Calu3 (cell line): ENCODE measurements around the gene CCND2. TPM values are rescaled to one million over a fixed set of nuclear protein-coding genes. Genes with fewer than 3 reads are reported as not detected.

ENCODE experiments used
- BruUV-seq: library from RNA; stranded (reverse); fragments of 400-500 nt; replicated peaks from 2 replicates; lab custom pipeline; 2021; lab: Mats Ljungman, UMichigan
- CTCF ChIA-PET: fragments of 300-600 bp; sonication (Branson Sonifier 250); formaldehyde crosslinking; loops from one replicate; lab custom pipeline; 2022; ENCODE audit warnings: antibody characterized with exemption; lab: Charles Lee
- DNase-seq: peaks from one replicate; pipeline ENCODE4 v3.0.0; 2022
- H3K27ac Mint-ChIP-seq: one replicate; pipeline ENCODE4 v1.8.0; 2022; ENCODE audit warnings: mixed read lengths; ENCODE audit not compliant: unreplicated experiment
- H3K27me3 Mint-ChIP-seq: one replicate; pipeline ENCODE4 v1.8.0; 2022; ENCODE audit warnings: mixed read lengths; ENCODE audit not compliant: unreplicated experiment
- H3K36me3 Mint-ChIP-seq: one replicate; pipeline ENCODE4 v1.8.0; 2022; ENCODE audit warnings: mild to moderate bottlenecking, moderate library complexity, mixed read lengths; ENCODE audit not compliant: insufficient read depth, unreplicated experiment
- H3K4me1 Mint-ChIP-seq: one replicate; pipeline ENCODE4 v1.8.0; 2022; ENCODE audit warnings: mild to moderate bottlenecking, low read depth, mixed read lengths; ENCODE audit not compliant: unreplicated experiment
- H3K4me3 Mint-ChIP-seq: one replicate; pipeline ENCODE4 v1.8.0; 2022; ENCODE audit warnings: mild to moderate bottlenecking, low read depth, moderate library complexity, mixed read lengths; ENCODE audit not compliant: unreplicated experiment
- H3K9me3 Mint-ChIP-seq: one replicate; pipeline ENCODE4 v1.8.0; 2022; ENCODE audit warnings: low read depth, mixed read lengths; ENCODE audit not compliant: unreplicated experiment
- CTCF ChIP-seq: fragments of 200-600 bp; IDR thresholded peaks from one replicate; pipeline ENCODE4 v1.8.0; 2022; ENCODE audit warnings: antibody characterized with exemption; ENCODE audit not compliant: unreplicated experiment
- intact Hi-C: fragments of 100-400 bp; cut with micrococcal nuclease; formaldehyde crosslinking; loops from one replicate; pipeline ENCODE4 v1.10.0; 2022; ENCODE audit not compliant: unreplicated experiment
- total RNA-seq: library from RNA; stranded (reverse); gene quantifications from 2 replicates; pipeline ENCODE4 v1.2.3, GENCODE V29; 2022

CCND2 gene
- total RNA-seq, 1 experiment from 2014 or later = 0.07 TPM

DNA sequence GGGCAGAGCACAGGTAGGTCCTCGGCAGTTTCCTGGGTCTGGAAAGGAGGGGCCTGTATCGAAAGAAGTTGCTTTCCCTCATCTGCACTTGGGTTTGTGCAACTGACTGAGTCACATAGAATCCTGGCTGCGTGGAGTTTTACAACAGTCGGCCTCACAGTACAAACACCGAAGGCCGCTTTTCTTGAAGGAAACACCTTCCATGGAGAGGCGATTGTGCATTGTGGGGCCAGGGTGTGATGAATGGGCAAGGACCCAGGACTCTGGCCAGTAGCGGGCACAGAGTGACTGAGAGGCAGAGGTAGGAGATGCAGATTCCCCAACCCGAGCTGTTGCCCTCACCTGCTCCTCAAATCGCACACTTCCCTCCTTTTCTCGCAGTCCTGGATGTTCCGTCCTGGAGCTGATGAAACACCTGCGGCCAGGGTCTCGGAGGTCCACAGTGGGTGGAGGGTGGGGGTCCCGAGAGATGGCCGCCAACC is 7.7 kb downstream of the CCND2 start:
- H3K27ac Mint-ChIP-seq = no peak overlapping the region
- TF ChIP-seq CTCF = no peak
- H3K36me3 Mint-ChIP-seq = no peaks in the 10 kb centered on the region
- intact Hi-C loops = no loop called here
- H3K27me3 Mint-ChIP-seq = peaks cover 99% of the 10 kb centered on the region
- no peak for DNase-seq
- CTCF ChIA-PET = interaction anchor here (0.6 kb wide), 1 partner anchor 9 kb away, joined by 6 read pairs; no protein-coding TSS in a partner anchor
- H3K9me3 Mint-ChIP-seq = no peaks in the 10 kb centered on the region
- H3K4me3 Mint-ChIP-seq = no peak overlapping the region
- BruUV-seq = no TSS peak
- H3K4me1 Mint-ChIP-seq = peaks cover 8% of the 10 kb centered on the region

DNA sequence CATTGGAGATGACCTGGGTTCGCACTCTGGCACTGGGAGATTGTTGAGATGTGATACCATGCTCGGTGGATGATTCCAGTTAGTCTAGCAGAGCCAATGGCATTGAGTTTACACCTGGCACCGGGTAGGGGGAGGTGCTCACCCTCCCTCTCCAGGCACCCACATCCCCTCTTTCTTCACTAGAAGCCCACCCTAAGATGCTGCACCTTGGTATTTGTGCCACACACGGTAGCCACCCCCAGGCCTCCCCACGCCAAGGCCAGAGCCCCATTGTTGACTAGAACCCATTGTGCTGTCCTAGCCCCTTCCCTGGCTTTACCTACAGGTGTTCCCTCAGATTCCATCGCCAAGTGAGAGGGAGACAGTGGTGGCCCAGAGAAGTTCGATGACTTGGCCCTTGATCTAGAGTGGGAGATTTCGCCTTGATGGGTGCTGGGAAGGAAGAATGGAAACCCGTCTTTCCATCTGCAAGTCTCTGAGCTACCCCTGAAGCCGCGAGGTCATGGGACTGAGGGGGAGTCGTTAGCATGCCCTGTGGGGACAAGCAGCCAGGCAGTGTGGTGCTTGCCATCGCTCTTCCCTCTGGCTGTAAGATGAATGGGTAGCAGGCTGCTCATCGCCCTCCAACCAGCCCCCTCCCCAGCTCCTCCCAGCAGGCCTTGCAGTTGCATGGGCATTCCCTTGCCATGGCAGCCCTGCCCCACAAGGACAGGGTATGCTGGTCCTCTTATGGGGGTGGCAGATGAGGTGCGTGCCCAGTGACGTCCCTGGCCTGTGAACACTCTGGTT is 8.7 kb downstream of the CCND2 start:
- H3K36me3 Mint-ChIP-seq = no peaks in the 10 kb centered on the region
- no TSS peak for BruUV-seq
- no peaks in the 10 kb centered on the region for H3K9me3 Mint-ChIP-seq
- CTCF ChIA-PET = no interaction called here
- peaks cover 1% of the 10 kb centered on the region for H3K4me1 Mint-ChIP-seq
- no peak for DNase-seq
- intact Hi-C loops = no loop called here
- TF ChIP-seq CTCF = no peak
- H3K27ac Mint-ChIP-seq = no peak overlapping the region
- H3K27me3 Mint-ChIP-seq = peaks cover 99% of the 10 kb centered on the region
- no peak overlapping the region for H3K4me3 Mint-ChIP-seq

DNA sequence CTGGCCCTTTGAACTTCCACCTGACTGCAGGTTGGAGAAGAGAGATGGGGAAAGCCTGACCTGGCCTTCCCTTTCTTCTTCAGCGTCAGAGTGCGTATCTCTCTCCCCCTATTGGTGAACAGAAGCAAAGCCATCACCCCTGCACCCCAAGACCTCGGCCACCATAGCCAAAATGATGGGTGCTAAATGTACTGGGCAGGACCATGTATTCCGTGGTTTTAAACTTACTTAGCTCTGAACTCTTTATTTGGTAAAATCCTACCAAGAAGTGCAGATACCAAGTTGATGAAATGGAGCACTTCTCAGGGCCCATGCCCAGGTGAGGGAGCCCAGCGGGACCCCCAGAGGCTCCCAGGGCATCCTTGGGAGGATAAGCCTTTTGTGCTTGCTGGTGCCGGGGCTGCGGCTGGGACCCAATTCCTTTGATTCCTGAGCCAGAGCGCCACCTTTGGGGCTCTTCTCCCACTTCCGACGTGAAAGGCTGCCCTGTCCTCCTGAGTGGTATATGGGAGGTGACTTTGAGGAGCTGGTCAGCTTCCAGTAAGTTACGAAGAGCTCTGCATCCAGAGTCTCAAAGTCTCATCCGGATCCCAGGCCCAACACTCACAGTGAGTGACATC is 9.4 kb downstream of the CCND2 start:
- H3K4me3 Mint-ChIP-seq = no peak overlapping the region
- H3K4me1 Mint-ChIP-seq = no peaks in the 10 kb centered on the region
- H3K27ac Mint-ChIP-seq = no peak overlapping the region
- CTCF ChIA-PET = no interaction called here
- intact Hi-C loops = no loop called here
- no peaks in the 10 kb centered on the region for H3K36me3 Mint-ChIP-seq
- DNase-seq = no peak
- no peaks in the 10 kb centered on the region for H3K9me3 Mint-ChIP-seq
- no TSS peak for BruUV-seq
- TF ChIP-seq CTCF = no peak
- peaks cover 99% of the 10 kb centered on the region for H3K27me3 Mint-ChIP-seq

- Mint-ChIP-seq H3K27me3 (peaks cover 99% of the 10 kb centered on the region), H3K4me3 (no peak overlapping the region), H3K27ac (no peak overlapping the region), H3K36me3 (no peaks in the 10 kb centered on the region), H3K4me1 (no peaks in the 10 kb centered on the region), H3K9me3 (no peaks in the 10 kb centered on the region)
- CTCF ChIA-PET = no interaction called here
- no peak for TF ChIP-seq CTCF
- DNase-seq = no peak
- intact Hi-C loops = no loop called here
- BruUV-seq = no TSS peak
Observed at GRCh38 chr12:4283512-4284255, 10.1 kb downstream of the CCND2 start.
